Placental pericyte (primary cell): ENCODE results near the gene LHX6. TPM values are rescaled to one million over a fixed set of nuclear protein-coding genes. Genes with fewer than 3 reads are reported as not detected.

ENCODE experiments used
- total RNA-seq: library from RNA; depleted of rRNA; stranded (reverse); fragments of >200 nt; gene quantifications from 2 replicates; pipeline ENCODE4 v1.2.3, GENCODE V29; 2012

LHX6 gene
- total RNA-seq: under 0.01 TPM in 1 of 2 replicates, not detected in the other

GRCh38 chr9:122228568-122229484, at the start of gene LHX6:
TSS of gene LHX6 (minus strand) at chr9:122228957. CDS start at chr9:122228740, 217 bp downstream.

GRCh38 chr9:122264360-122265148, 35.8 kb upstream of the LHX6 start, which contains the start of the genes MRRF and RBM18:
TSS of gene MRRF (plus strand) at chr9:122264882. CDS start at chr9:122270892, 6,010 bp downstream.
TSS of gene RBM18 (minus strand) at chr9:122264840. CDS start at chr9:122261492, 3,348 bp downstream.

GRCh38 chr9:122159026-122159924, 69.5 kb downstream of the LHX6 start, which contains the start of the genes MORN5 and NDUFA8:
TSS of gene MORN5 (plus strand) at chr9:122159908. CDS start at chr9:122159973, 65 bp downstream.
TSS of gene NDUFA8 (minus strand) at chr9:122159779. CDS start at chr9:122159677, 102 bp downstream.

Other genes starting within 250 kb of the LHX6 start
- 6.1 and 6.2 TPM in 2 replicates for gene TTLL11, start 135.6 kb downstream of the LHX6 start, total RNA-seq
- gene NDUFA8, start 69.2 kb downstream of the LHX6 start, total RNA-seq: 22.8 and 24.3 TPM in 2 replicates
- gene MORN5, start 69.0 kb downstream of the LHX6 start, total RNA-seq: 0.29 TPM in 1 of 2 replicates, not detected in the other
- 11.0 and 11.2 TPM in 2 replicates for gene RBM18, start 35.9 kb upstream of the LHX6 start, total RNA-seq
- gene MRRF, start 35.9 kb upstream of the LHX6 start, total RNA-seq: 41.8 and 45.7 TPM in 2 replicates
- 4.6 and 39.2 TPM in 2 replicates for gene PTGS1, start 142.1 kb upstream of the LHX6 start, total RNA-seq
- not detected in 2 replicates for gene OR1J1, start 249.0 kb upstream of the LHX6 start, total RNA-seq